HG03565 (cell line): ENCODE data around the gene DNAAF5.

ENCODE experiments used
- ATAC-seq: cut with Tn5 transposase; IDR thresholded peaks from one replicate; pipeline ENCODE4 v1.9.1; 2021; ENCODE audit warnings: mild to moderate bottlenecking, moderate library complexity; ENCODE audit not compliant: unreplicated experiment

Gene DNAAF5

GRCh38 chr7:726084-726853 is at the start of gene DNAAF5:
Gene DNAAF5, plus strand, starts transcription at chr7:726699. Its CDS starts 22 bp downstream, at chr7:726721.
- peak; percentile 92 for ATAC-seq

GRCh38 chr7:676972-677385 is 49.5 kb upstream of the DNAAF5 start:
- ATAC-seq: no peak

- ATAC-seq: no peak
These were observed 45.9 kb upstream of the DNAAF5 start for GRCh38 chr7:680411-681127.

- no peak for ATAC-seq
These were observed 44.8 kb upstream of the DNAAF5 start for GRCh38 chr7:681551-682307.

- no peak for ATAC-seq
These were observed 43.7 kb upstream of the DNAAF5 start for GRCh38 chr7:682810-683209.

- ATAC-seq: no peak
These were observed 42.8 kb upstream of the DNAAF5 start for GRCh38 chr7:683526-684205.

GRCh38 chr7:684416-684815 is 42.1 kb upstream of the DNAAF5 start:
- ATAC-seq: no peak

- ATAC-seq: no peak
These were observed 41.0 kb upstream of the DNAAF5 start for GRCh38 chr7:685540-685939.

- no peak for ATAC-seq
These were observed 35.8 kb upstream of the DNAAF5 start for GRCh38 chr7:690478-691360.

- ATAC-seq: no peak
These were observed 35.0 kb upstream of the DNAAF5 start for GRCh38 chr7:691361-692045.

- no peak for ATAC-seq
These were observed 33.2 kb upstream of the DNAAF5 start for GRCh38 chr7:693280-693679.

GRCh38 chr7:696426-696811 is 30.1 kb upstream of the DNAAF5 start:
- no peak for ATAC-seq

GRCh38 chr7:696812-697551 is 29.5 kb upstream of the DNAAF5 start:
- ATAC-seq: no peak

- ATAC-seq: no peak
These were observed 27.7 kb upstream of the DNAAF5 start for GRCh38 chr7:698515-699475.

GRCh38 chr7:699476-700170 is 26.9 kb upstream of the DNAAF5 start:
- no peak for ATAC-seq

GRCh38 chr7:701086-701671 is 25.3 kb upstream of the DNAAF5 start:
- no peak for ATAC-seq

- ATAC-seq: no peak
These were observed 23.4 kb upstream of the DNAAF5 start for GRCh38 chr7:703049-703448.
